ENCODE data around the gene CHAF1A.

The CHAF1A gene

GRCh38 chr19:4368128-4368820 lies 34.2 kb upstream of the CHAF1A start:
- no peaks in the 10 kb centered on the region for H3K9me3 ChIP-seq (ENCODE audit: control insufficient read depth, insufficient read depth, low read depth, low read length)
- peak overlapping the region; percentile 8 for H3K9ac ChIP-seq (ENCODE audit: low read length)
- no peak overlapping the region for H3K4me3 ChIP-seq (ENCODE audit: low read depth, low read length)
- H3K27me3 ChIP-seq (ENCODE audit: control insufficient read depth, insufficient read depth, low read length), result no peaks in the 10 kb centered on the region
- H3K36me3 ChIP-seq (ENCODE audit: control insufficient read depth, insufficient read depth, low read length), result peaks cover 26% of the 10 kb centered on the region
- H3K4me1 ChIP-seq (ENCODE audit: control insufficient read depth, insufficient read depth, low read length), result peaks cover 22% of the 10 kb centered on the region
- 0 out of 2 replicates have a peak overlapping the region, but pooled peaks have one; percentile 13 for H3K27ac ChIP-seq (ENCODE audit: low read depth, low read length)

DNA sequence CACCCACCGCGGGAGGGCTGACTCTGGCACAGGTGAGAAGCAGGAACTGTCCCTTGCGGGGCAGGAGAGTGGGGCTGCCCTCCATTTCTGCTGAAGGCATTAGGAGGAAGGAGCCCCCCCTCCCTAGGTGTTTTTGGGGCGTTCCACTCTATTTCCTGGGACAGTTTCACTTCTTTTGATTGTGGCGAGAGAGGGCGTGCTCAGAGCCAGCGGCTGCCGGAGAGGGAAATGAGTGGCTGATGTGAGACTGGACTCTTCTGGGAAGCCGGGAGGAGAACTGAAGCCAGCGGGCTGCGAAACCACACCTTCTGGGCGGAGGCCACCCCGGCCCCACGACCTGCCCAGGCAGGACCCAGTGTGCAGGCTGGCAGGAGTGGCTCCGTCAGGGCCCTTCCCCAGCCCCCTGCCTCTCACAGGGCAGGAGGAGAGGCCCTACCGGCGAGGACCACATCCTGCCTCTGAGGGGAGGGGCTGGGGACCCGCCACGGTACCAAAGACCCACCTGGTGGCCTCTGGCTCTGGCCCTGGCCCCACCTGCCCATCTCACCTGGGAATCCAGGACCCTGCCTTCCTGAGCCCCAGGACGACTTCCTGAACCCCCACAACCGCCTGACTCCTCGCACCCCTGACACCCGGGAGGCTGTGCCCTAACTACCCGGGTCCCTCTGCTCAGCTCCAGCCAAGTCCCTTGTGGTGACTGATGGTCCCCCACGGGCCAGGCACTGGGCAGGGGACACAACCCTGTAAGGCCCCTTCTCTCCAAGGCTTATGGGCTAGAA lies 33.1 kb upstream of the CHAF1A start:
- H3K4me3 ChIP-seq (ENCODE audit: low read depth, low read length), result no peak overlapping the region
- peak overlapping the region; percentile 29; the same call in 1 of the 2 replicates for H3K27ac ChIP-seq (ENCODE audit: low read depth, low read length)
- H3K36me3 ChIP-seq (ENCODE audit: control insufficient read depth, insufficient read depth, low read length), result peaks cover 16% of the 10 kb centered on the region
- no peaks in the 10 kb centered on the region for H3K9me3 ChIP-seq (ENCODE audit: control insufficient read depth, insufficient read depth, low read depth, low read length)
- H3K4me1 ChIP-seq (ENCODE audit: control insufficient read depth, insufficient read depth, low read length), result peaks cover 28% of the 10 kb centered on the region
- H3K9ac ChIP-seq (ENCODE audit: low read length), result peak overlapping the region; percentile 39
- H3K27me3 ChIP-seq (ENCODE audit: control insufficient read depth, insufficient read depth, low read length), result no peaks in the 10 kb centered on the region

GRCh38 chr19:4369888-4370260 lies 32.6 kb upstream of the CHAF1A start:
- H3K27ac ChIP-seq (ENCODE audit: low read depth, low read length), result no peak overlapping the region; the same call in 1 of the 2 replicates
- H3K4me1 ChIP-seq (ENCODE audit: control insufficient read depth, insufficient read depth, low read length), result peaks cover 34% of the 10 kb centered on the region

GRCh38 chr19:4370418-4371041 lies 31.9 kb upstream of the CHAF1A start:
- no peaks in the 10 kb centered on the region for H3K27me3 ChIP-seq (ENCODE audit: control insufficient read depth, insufficient read depth, low read length)
- no peaks in the 10 kb centered on the region for H3K9me3 ChIP-seq (ENCODE audit: control insufficient read depth, insufficient read depth, low read depth, low read length)
- H3K9ac ChIP-seq (ENCODE audit: low read length), result no peak overlapping the region
- H3K36me3 ChIP-seq (ENCODE audit: control insufficient read depth, insufficient read depth, low read length), result peaks cover 8% of the 10 kb centered on the region
- H3K27ac ChIP-seq (ENCODE audit: low read depth, low read length), result no peak overlapping the region
- H3K4me3 ChIP-seq (ENCODE audit: low read depth, low read length), result no peak overlapping the region
- peaks cover 41% of the 10 kb centered on the region for H3K4me1 ChIP-seq (ENCODE audit: control insufficient read depth, insufficient read depth, low read length)

More at GRCh38 chr19:4369888-4370260, 32.6 kb upstream of the CHAF1A start:
- Histone ChIP-seq H3K4me3 (ENCODE audit: low read depth, low read length) (no peak overlapping the region), H3K9me3 (ENCODE audit: control insufficient read depth, insufficient read depth, low read depth, low read length) (no peaks in the 10 kb centered on the region), H3K27me3 (ENCODE audit: control insufficient read depth, insufficient read depth, low read length) (no peaks in the 10 kb centered on the region), H3K9ac (ENCODE audit: low read length) (peak overlapping the region; percentile 39), H3K36me3 (ENCODE audit: control insufficient read depth, insufficient read depth, low read length) (peaks cover 15% of the 10 kb centered on the region)

GRCh38 chr19:4371247-4372164 lies 30.9 kb upstream of the CHAF1A start:
- H3K27ac ChIP-seq (ENCODE audit: low read depth, low read length), result no peak overlapping the region
- no peaks in the 10 kb centered on the region for H3K27me3 ChIP-seq (ENCODE audit: control insufficient read depth, insufficient read depth, low read length)
- H3K9me3 ChIP-seq (ENCODE audit: control insufficient read depth, insufficient read depth, low read depth, low read length), result no peaks in the 10 kb centered on the region
- no peak overlapping the region for H3K9ac ChIP-seq (ENCODE audit: low read length)
- no peak overlapping the region for H3K4me3 ChIP-seq (ENCODE audit: low read depth, low read length)
- peaks cover 50% of the 10 kb centered on the region for H3K4me1 ChIP-seq (ENCODE audit: control insufficient read depth, insufficient read depth, low read length)
- H3K36me3 ChIP-seq (ENCODE audit: control insufficient read depth, insufficient read depth, low read length), result no peaks in the 10 kb centered on the region; the same call in 1 of the 2 replicates

GRCh38 chr19:4372165-4373012 lies 30.1 kb upstream of the CHAF1A start:
- Histone ChIP-seq H3K27me3 (ENCODE audit: control insufficient read depth, insufficient read depth, low read length) (no peaks in the 10 kb centered on the region), H3K36me3 (ENCODE audit: control insufficient read depth, insufficient read depth, low read length) (no peaks in the 10 kb centered on the region), H3K9ac (ENCODE audit: low read length) (no peak overlapping the region), H3K4me3 (ENCODE audit: low read depth, low read length) (no peak overlapping the region), H3K9me3 (ENCODE audit: control insufficient read depth, insufficient read depth, low read depth, low read length) (no peaks in the 10 kb centered on the region), H3K4me1 (ENCODE audit: control insufficient read depth, insufficient read depth, low read length) (peaks cover 59% of the 10 kb centered on the region), H3K27ac (ENCODE audit: low read depth, low read length) (no peak overlapping the region)

GRCh38 chr19:4373013-4373367 lies 29.4 kb upstream of the CHAF1A start:
- H3K36me3 ChIP-seq (ENCODE audit: control insufficient read depth, insufficient read depth, low read length), result no peaks in the 10 kb centered on the region
- no peaks in the 10 kb centered on the region for H3K27me3 ChIP-seq (ENCODE audit: control insufficient read depth, insufficient read depth, low read length)
- no peak overlapping the region for H3K4me3 ChIP-seq (ENCODE audit: low read depth, low read length)
- peaks cover 59% of the 10 kb centered on the region for H3K4me1 ChIP-seq (ENCODE audit: control insufficient read depth, insufficient read depth, low read length)
- H3K27ac ChIP-seq (ENCODE audit: low read depth, low read length), result no peak overlapping the region
- H3K9ac ChIP-seq (ENCODE audit: low read length), result no peak overlapping the region
- H3K9me3 ChIP-seq (ENCODE audit: control insufficient read depth, insufficient read depth, low read depth, low read length), result no peaks in the 10 kb centered on the region

DNA sequence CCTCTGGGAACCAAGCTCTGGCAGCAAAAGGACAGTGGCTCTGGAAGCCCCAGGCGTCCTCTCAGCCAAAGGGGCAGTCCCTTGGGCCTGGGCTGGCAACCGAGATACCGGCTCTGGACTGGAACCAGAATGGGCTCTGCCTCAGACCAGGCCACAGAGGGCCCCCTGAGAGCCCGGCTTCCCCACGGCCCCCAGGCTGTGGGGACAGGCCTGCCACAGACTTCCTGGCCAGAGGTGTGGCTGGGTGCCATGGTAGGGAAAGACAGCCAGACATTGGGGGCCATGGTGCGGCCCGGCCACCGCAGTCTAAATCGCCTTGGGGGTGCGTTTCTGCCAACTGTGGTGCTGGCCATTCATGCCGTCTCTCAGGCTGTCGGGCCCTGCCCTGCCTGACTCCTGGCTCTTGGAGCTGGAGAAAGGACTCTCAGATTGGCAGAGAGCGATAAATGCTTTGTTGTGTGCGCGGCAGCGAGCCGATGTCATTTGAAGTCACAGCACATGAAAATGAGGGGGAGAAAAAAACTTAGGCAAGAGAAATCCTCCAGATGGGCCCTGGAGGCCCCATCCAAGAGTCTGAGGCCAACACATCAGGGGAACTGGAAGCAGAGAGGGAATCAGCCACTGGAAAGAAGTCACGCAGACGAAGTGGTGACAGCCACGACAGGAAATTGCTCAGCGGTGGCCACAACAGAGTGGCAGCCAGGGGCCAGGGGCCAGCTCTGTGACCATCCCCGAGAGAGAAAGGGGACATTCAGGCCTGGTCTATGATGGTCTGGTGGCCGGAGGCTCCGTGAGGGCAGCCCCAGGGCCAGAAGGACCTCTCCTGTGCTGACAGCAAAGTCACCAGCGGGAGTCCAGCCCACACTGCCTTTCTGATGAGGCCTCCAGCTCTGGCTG lies 28.6 kb upstream of the CHAF1A start:
- Histone ChIP-seq H3K9me3 (ENCODE audit: control insufficient read depth, insufficient read depth, low read depth, low read length) (no peaks in the 10 kb centered on the region), H3K4me1 (ENCODE audit: control insufficient read depth, insufficient read depth, low read length) (peaks cover 53% of the 10 kb centered on the region), H3K9ac (ENCODE audit: low read length) (peak overlapping the region; percentile 75), H3K36me3 (ENCODE audit: control insufficient read depth, insufficient read depth, low read length) (no peaks in the 10 kb centered on the region), H3K27me3 (ENCODE audit: control insufficient read depth, insufficient read depth, low read length) (no peaks in the 10 kb centered on the region), H3K27ac (ENCODE audit: low read depth, low read length) (peak overlapping the region; percentile 90; the same call in 1 of the 2 replicates), H3K4me3 (ENCODE audit: low read depth, low read length) (no peak overlapping the region)

GRCh38 chr19:4374498-4375163 lies 27.8 kb upstream of the CHAF1A start:
- H3K9ac ChIP-seq (ENCODE audit: low read length), result peak overlapping the region; percentile 75
- H3K27me3 ChIP-seq (ENCODE audit: control insufficient read depth, insufficient read depth, low read length), result no peaks in the 10 kb centered on the region
- H3K27ac ChIP-seq (ENCODE audit: low read depth, low read length), result peak overlapping the region; percentile 90
- H3K9me3 ChIP-seq (ENCODE audit: control insufficient read depth, insufficient read depth, low read depth, low read length), result no peaks in the 10 kb centered on the region
- H3K36me3 ChIP-seq (ENCODE audit: control insufficient read depth, insufficient read depth, low read length), result no peaks in the 10 kb centered on the region; the same call in 1 of the 2 replicates
- peaks cover 48% of the 10 kb centered on the region for H3K4me1 ChIP-seq (ENCODE audit: control insufficient read depth, insufficient read depth, low read length)
- H3K4me3 ChIP-seq (ENCODE audit: low read depth, low read length), result no peak overlapping the region
